HEK293T (cell line): ENCODE measurements around the gene USP31.
"Not testable (repeated sequence)": the region's sequence is repeated elsewhere in the genome, so short reads cannot be mapped to it uniquely, and the experiment has no call there.

ENCODE experiments used
- CTCF ChIA-PET: fragments of 350-600 bp; formaldehyde crosslinking; extraction: SDS; loops from one replicate; lab custom pipeline; 2021; ENCODE audit warnings: antibody characterized with exemption, inconsistent platforms; lab: Yijun Ruan, JAX
- POLR2A ChIA-PET: fragments of 350-600 bp; formaldehyde crosslinking; extraction: SDS; loops from one replicate; lab custom pipeline; 2020; ENCODE audit warnings: antibody characterized with exemption, inconsistent platforms; lab: Yijun Ruan, JAX
- DNase-seq: peaks from one replicate; pipeline ENCODE4 v3.0.0; 2012; ENCODE audit warnings: mixed read lengths; ENCODE audit errors: extremely low spot score
- ARNT ChIP-seq: fragments of 450-650 bp; IDR thresholded peaks from 2 replicates; pipeline ENCODE4 v1.6.1; 2017; ENCODE audit warnings: mild to moderate bottlenecking
- BHLHE40 ChIP-seq: fragments of 450-650 bp; IDR thresholded peaks from 2 replicates; pipeline ENCODE4 v1.6.1; 2016; ENCODE audit warnings: mild to moderate bottlenecking, moderate library complexity, borderline replicate concordance
- CTBP1 ChIP-seq: fragments of 450-650 bp; IDR thresholded peaks from 2 replicates; pipeline ENCODE4 v1.6.1; 2016; ENCODE audit warnings: borderline replicate concordance
- ELF4 ChIP-seq: fragments of 450-650 bp; IDR thresholded peaks from 2 replicates; pipeline ENCODE4 v1.6.1; 2017; ENCODE audit warnings: antibody characterized with exemption
- FOXA1 ChIP-seq: fragments of 450-650 bp; IDR thresholded peaks from 2 replicates; pipeline ENCODE4 v1.6.1; 2016; ENCODE audit warnings: mild to moderate bottlenecking
- FOXK2 ChIP-seq: fragments of 450-650 bp; IDR thresholded peaks from 2 replicates; pipeline ENCODE4 v1.6.1; 2016; ENCODE audit warnings: mild to moderate bottlenecking
- FOXM1 ChIP-seq: fragments of 450-650 bp; IDR thresholded peaks from 2 replicates; pipeline ENCODE4 v1.6.1; 2017; ENCODE audit warnings: mild to moderate bottlenecking, borderline replicate concordance
- HDGF ChIP-seq: fragments of 450-650 bp; IDR thresholded peaks from 2 replicates; pipeline ENCODE4 v1.6.1; 2017; ENCODE audit warnings: antibody characterized with exemption, borderline replicate concordance
- L3MBTL2 ChIP-seq: fragments of 450-650 bp; conservative IDR thresholded peaks from 2 replicates; pipeline ENCODE4 v1.6.1; 2016; ENCODE audit warnings: mild to moderate bottlenecking
- LEF1 ChIP-seq: fragments of 450-650 bp; IDR thresholded peaks from 2 replicates; pipeline ENCODE4 v1.6.1; 2017; ENCODE audit warnings: mild to moderate bottlenecking, borderline replicate concordance
- NFRKB ChIP-seq: fragments of 450-650 bp; IDR thresholded peaks from 2 replicates; pipeline ENCODE4 v1.6.1; 2016; ENCODE audit warnings: mild to moderate bottlenecking, moderate library complexity
- PKNOX1 ChIP-seq: fragments of 450-650 bp; IDR thresholded peaks from 2 replicates; pipeline ENCODE4 v1.6.1; 2016
- SP1 ChIP-seq: fragments of 450-650 bp; IDR thresholded peaks from 2 replicates; pipeline ENCODE4 v1.6.1; 2017
- SUZ12 ChIP-seq: fragments of 450-650 bp; IDR thresholded peaks from 2 replicates; pipeline ENCODE4 v1.6.1; 2016; ENCODE audit warnings: mild to moderate bottlenecking
- TARDBP ChIP-seq: fragments of 450-650 bp; IDR thresholded peaks from 2 replicates; pipeline ENCODE4 v1.6.1; 2016
- ZNF384 ChIP-seq: fragments of 450-650 bp; IDR thresholded peaks from 2 replicates; pipeline ENCODE4 v1.6.1; 2016

Gene USP31

DNA sequence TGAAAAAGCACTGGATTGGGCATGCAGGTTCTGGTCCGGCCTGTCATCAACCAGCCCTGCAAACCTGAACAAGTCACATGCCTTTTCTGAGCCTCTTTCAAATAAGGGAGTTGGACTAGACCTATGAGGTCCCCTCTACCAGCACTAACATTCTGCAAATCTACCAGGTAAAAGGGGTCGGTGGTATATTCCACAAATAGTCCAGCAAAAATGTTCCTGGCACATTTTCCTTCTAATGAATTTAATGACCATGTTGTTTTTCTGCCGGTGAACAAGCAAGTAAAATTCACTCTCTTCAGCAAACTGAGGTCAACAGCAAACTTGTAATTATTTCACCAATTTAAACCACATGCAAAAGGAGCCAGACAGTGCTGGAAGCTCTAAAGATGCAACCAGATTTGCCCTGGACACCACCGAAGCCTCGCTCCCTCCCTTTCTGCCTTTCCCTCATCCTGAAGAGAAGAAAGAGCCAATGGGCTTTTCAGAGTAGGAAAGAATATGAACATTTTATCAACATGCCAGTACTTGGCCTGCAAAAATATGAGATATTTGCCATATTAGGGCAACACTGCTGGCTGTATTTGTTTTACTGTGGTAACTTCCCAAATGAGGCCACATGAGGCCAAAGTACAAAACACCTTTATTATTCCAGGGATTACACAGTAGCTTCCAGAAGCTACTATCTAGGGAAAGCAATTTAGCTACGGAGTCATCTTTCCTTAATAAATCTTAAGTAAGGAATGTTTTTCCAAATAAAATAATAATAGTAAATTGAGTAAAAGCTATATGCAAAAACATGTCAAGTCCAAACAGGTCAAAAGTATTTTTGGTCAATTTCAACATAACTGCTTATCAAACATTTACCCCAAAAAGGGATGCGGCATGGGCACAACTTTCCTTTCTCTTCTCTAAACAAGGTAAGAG, 45.0 kb downstream of the USP31 start:
- TF ChIP-seq PKNOX1 (no peak), NFRKB (no peak), ZNF384 (no peak), CTBP1 (no peak), LEF1 (no peak), SP1 (no peak), TARDBP (no peak), HDGF (no peak), BHLHE40 (no peak), L3MBTL2 (no peak), FOXK2 (no peak), SUZ12 (no peak), ARNT (no peak), FOXM1 (no peak), ELF4 (no peak), FOXA1 (no peak)
- CTCF ChIA-PET = interaction anchor here (1.1 kb wide), 1 partner anchor 43 kb away, joined by 3 read pairs; no protein-coding TSS in a partner anchor
- POLR2A ChIA-PET = no interaction called here
- DNase-seq = no peak

DNA sequence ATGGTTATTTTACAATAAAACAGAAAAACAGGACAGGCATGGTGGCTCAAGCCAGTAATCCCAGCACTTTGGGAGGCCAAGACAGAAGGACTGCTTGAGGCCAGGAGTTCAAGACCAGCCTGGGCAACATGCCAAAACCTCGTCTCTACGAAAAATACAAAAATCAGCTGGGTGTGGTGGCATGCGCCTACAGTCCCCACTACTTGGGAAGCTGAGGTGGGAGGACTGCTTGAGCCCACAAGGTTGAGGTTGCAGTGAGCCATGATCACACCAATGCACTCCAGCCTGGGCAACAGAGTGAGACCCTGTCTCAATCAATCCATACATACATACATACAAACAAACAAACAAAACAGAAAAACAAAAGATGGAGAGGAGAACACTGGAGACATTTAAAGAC, 45.6 kb downstream of the USP31 start:
- POLR2A ChIA-PET = interaction anchor here (0.7 kb wide), 1 partner anchor 19 kb away, joined by 4 read pairs; no protein-coding TSS in a partner anchor
- CTCF ChIA-PET = no interaction called here
- no peak for TF ChIP-seq PKNOX1
- TF ChIP-seq ELF4 = no peak
- TF ChIP-seq FOXK2 = no peak
- no peak for DNase-seq

GRCh38 chr16:23101012-23101550, 48.2 kb downstream of the USP31 start:
- CTCF ChIA-PET = interaction anchor here (0.7 kb wide), 1 partner anchor 48 kb away, joined by 6 read pairs; the partner anchor contains the start of gene USP31
- DNase-seq = no peak
- no peak for TF ChIP-seq SP1
- no peak for TF ChIP-seq FOXM1
- no peak for TF ChIP-seq HDGF
- no peak for TF ChIP-seq L3MBTL2
- TF ChIP-seq ZNF384 = no peak
- TF ChIP-seq PKNOX1 = no peak
- no peak for TF ChIP-seq LEF1
- TF ChIP-seq FOXK2 = no peak
- no peak for TF ChIP-seq SUZ12
- no peak for TF ChIP-seq ELF4
- POLR2A ChIA-PET = no interaction called here

- CTCF ChIA-PET, DNase-seq, POLR2A ChIA-PET: not testable (repeated sequence)
Observed at GRCh38 chr16:23096450-23096849, 52.8 kb downstream of the USP31 start.

DNA sequence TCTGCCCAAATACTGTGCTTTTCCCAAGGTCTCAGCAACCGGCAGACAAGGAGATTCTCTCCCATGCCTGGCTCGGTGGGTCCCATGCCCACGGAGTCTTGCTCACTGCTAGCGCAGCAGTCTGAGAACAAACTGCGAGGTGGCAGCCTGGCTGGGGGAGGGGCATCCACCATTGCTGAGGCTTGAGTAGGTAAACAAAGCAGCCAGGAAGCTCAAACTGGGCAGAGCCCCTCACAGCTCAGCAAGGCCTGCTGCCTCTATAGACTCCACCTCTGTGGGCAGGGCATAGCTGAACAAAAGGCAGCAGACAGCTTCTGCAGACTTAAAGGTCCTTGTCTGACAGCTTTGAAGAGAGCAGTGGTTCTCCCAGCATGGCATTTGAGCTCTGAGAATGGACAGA, 55.1 kb downstream of the USP31 start:
- DNase-seq, CTCF ChIA-PET, POLR2A ChIA-PET: not testable (repeated sequence)

GRCh38 chr16:23092801-23093117, 56.5 kb downstream of the USP31 start:
- ChIA-PET POLR2A (no interaction called here), CTCF (no interaction called here)
- no peak for TF ChIP-seq FOXA1
- TF ChIP-seq TARDBP = no peak
- no peak for TF ChIP-seq NFRKB
- no peak for TF ChIP-seq ARNT
- TF ChIP-seq FOXK2 = no peak
- no peak for TF ChIP-seq LEF1
- TF ChIP-seq ELF4 = no peak
- no peak for TF ChIP-seq ZNF384
- DNase-seq = no peak
